SK-N-SH (cell line): Measurements from ENCODE around the gene TBC1D12. TPM values are rescaled to one million over a fixed set of nuclear protein-coding genes. Genes with fewer than 3 reads are reported as not detected.

ENCODE experiments used
- CTCF ChIA-PET: fragments of 300-600, 350-600 bp; formaldehyde crosslinking; extraction: SDS; loops from one replicate; lab custom pipeline; 2021; lab: Yijun Ruan, JAX
- POLR2A ChIA-PET: fragments of 350-600 bp; sonication (Branson Sonifier 250); formaldehyde crosslinking; extraction: SDS; loops from one replicate; lab custom pipeline; 2020; ENCODE audit warnings: antibody characterized with exemption, inconsistent platforms; lab: Yijun Ruan, JAX
- DNase-seq: peaks from one replicate; pipeline ENCODE4 v3.0.0; 2012
- H2AFZ ChIP-seq: fragments of 200-600 bp; sonication (generic); 2 replicates; pipeline ENCODE4 v1.8.1; 2016; ENCODE audit warnings: antibody characterized with exemption, mild to moderate bottlenecking, low read depth
- H3F3A ChIP-seq: fragments of 200-600 bp; sonication (generic); replicated peaks from 2 replicates; pipeline ENCODE3; 2016; ENCODE audit warnings: antibody characterized with exemption, mild to moderate bottlenecking; ENCODE audit not compliant: insufficient read depth
- H3K27ac ChIP-seq, 2 experiments: fragments of 200-500 bp in 1 of 2; fragments of 200-600 bp in 1 of 2; sonication (Bioruptor generic) in 1 of 2; sonication (generic), shearing (Covaris generic) in 1 of 2; 2 replicates each; pipeline versions ENCODE4 v1.5.1 to v1.6.1; 2014 to 2016; ENCODE audit warnings: low read depth in 2 of 2, inconsistent platforms in 1 of 2, low read length in 1 of 2, mild to moderate bottlenecking in 1 of 2, mixed read lengths in 1 of 2
- H3K27me3 ChIP-seq: fragments of 200-600 bp; sonication (generic), shearing (Covaris generic); 2 replicates; pipeline ENCODE4 v1.6.1; 2016; ENCODE audit warnings: mixed run types; ENCODE audit not compliant: insufficient read depth
- H3K36me3 ChIP-seq, 2 experiments: fragments of 200-500 bp in 1 of 2; fragments of 200-600 bp in 1 of 2; sonication (Bioruptor generic) in 1 of 2; sonication (generic) in 1 of 2; replicated peaks in 1 of 2; 2 replicates each; pipeline versions ENCODE3 to v1.5.1; 2014 to 2016; ENCODE audit warnings: low read length in 1 of 2, mild to moderate bottlenecking in 1 of 2; ENCODE audit not compliant: insufficient read depth in 2 of 2, control insufficient read depth in 1 of 2
- H3K4me1 ChIP-seq, 2 experiments: fragments of 200-500 bp in 1 of 2; fragments of 200-600 bp in 1 of 2; sonication (Bioruptor generic) in 1 of 2; sonication (generic), shearing (Covaris generic) in 1 of 2; 2 replicates each; pipeline versions ENCODE4 v1.5.1 to v1.6.1; 2014 to 2016; ENCODE audit warnings: low read depth in 1 of 2, low read length in 1 of 2, mixed run types in 1 of 2; ENCODE audit not compliant: insufficient read depth in 2 of 2, control insufficient read depth in 1 of 2
- H3K4me2 ChIP-seq: fragments of 200-600 bp; sonication (generic), shearing (Covaris generic); 2 replicates; pipeline ENCODE4 v1.6.1; 2017; ENCODE audit warnings: mixed run types
- H3K4me3 ChIP-seq, 2 experiments: fragments of 200-500 bp in 1 of 2; fragments of 200-600 bp in 1 of 2; sonication (Bioruptor generic) in 1 of 2; sonication (generic), shearing (Covaris generic) in 1 of 2; 2 replicates each; pipeline versions ENCODE4 v1.5.1 to v1.8.1; 2014 to 2016; ENCODE audit warnings: low read depth in 2 of 2, inconsistent platforms in 1 of 2, low read length in 1 of 2, mild to moderate bottlenecking in 1 of 2, mixed read lengths in 1 of 2, moderate library complexity in 1 of 2
- H3K79me2 ChIP-seq: fragments of 200-600 bp; sonication (generic); 2 replicates; pipeline ENCODE4 v1.8.1; 2017; ENCODE audit warnings: mild to moderate bottlenecking; ENCODE audit not compliant: insufficient read depth
- H3K9ac ChIP-seq: fragments of 200-600 bp; sonication (generic); 2 replicates; pipeline ENCODE4 v1.6.1; 2017; ENCODE audit warnings: mixed run types
- H3K9me2 ChIP-seq: fragments of 200-600 bp; sonication (generic); 2 replicates; pipeline ENCODE4 v1.6.1; 2017; ENCODE audit warnings: mixed run types
- H3K9me3 ChIP-seq: fragments of 200-600 bp; sonication (generic); 2 replicates; pipeline ENCODE4 v1.6.1; 2017; ENCODE audit warnings: mixed run types, mild to moderate bottlenecking, moderate library complexity
- H4K20me1 ChIP-seq: fragments of 200-600 bp; sonication (generic); 2 replicates; pipeline ENCODE4 v1.6.1; 2017; ENCODE audit warnings: mild to moderate bottlenecking, mixed run types; ENCODE audit not compliant: insufficient read depth
- EP300 ChIP-seq, 2 experiments: IDR thresholded peaks; 2 replicates each; pipeline versions ENCODE4 v1.4.0 to v1.6.1; 2012; ENCODE audit warnings: borderline replicate concordance in 1 of 2, low read depth in 1 of 2, low read length in 1 of 2
- FOSL2 ChIP-seq: IDR thresholded peaks from 2 replicates; pipeline ENCODE4 v1.4.0; 2012; ENCODE audit warnings: low read depth, mild to moderate bottlenecking, moderate library complexity, borderline replicate concordance
- FOXJ3 ChIP-seq: sonication (generic); formaldehyde crosslinking; IDR thresholded peaks from 2 replicates; pipeline ENCODE4 v1.5.1; 2020; ENCODE audit warnings: mild to moderate bottlenecking, missing genetic modification reagents
- GABPA ChIP-seq: IDR thresholded peaks from 2 replicates; pipeline ENCODE4 v1.4.0; 2012; ENCODE audit warnings: low read depth, mild to moderate bottlenecking
- GATA2 ChIP-seq: sonication (generic); formaldehyde crosslinking; IDR thresholded peaks from 2 replicates; pipeline ENCODE4 v1.5.0; 2020; ENCODE audit warnings: mild to moderate bottlenecking, missing genetic modification reagents
- JUND ChIP-seq: IDR thresholded peaks from 2 replicates; pipeline ENCODE4 v1.4.0; 2012
- NFIC ChIP-seq: IDR thresholded peaks from 2 replicates; pipeline ENCODE4 v1.4.0; 2012; ENCODE audit warnings: borderline replicate concordance
- NRF1 ChIP-seq: IDR thresholded peaks from 2 replicates; pipeline ENCODE4 v1.6.1; 2012; ENCODE audit warnings: low read depth, mild to moderate bottlenecking, low read length
- RAD21 ChIP-seq: IDR thresholded peaks from 2 replicates; pipeline ENCODE4 v1.6.1; 2012; ENCODE audit warnings: mild to moderate bottlenecking, low read length
- RXRA ChIP-seq: IDR thresholded peaks from 2 replicates; pipeline ENCODE4 v1.4.0; 2012; ENCODE audit warnings: low read depth, mild to moderate bottlenecking, borderline replicate concordance
- TCF12 ChIP-seq: IDR thresholded peaks from 2 replicates; pipeline ENCODE4 v1.4.0; 2012
- TEAD4 ChIP-seq: IDR thresholded peaks from 2 replicates; pipeline ENCODE4 v1.4.0; 2012; ENCODE audit warnings: mild to moderate bottlenecking, borderline replicate concordance; ENCODE audit not compliant: insufficient read depth
- WGBS: methylation state at CpG from one replicate; pipeline ENCODE4 v1.1.6; 2017; ENCODE audit warnings: low lambda C conversion rate; 5-methylcytosine and 5-hydroxymethylcytosine counted together
- polyA plus RNA-seq, 3 experiments: library from polyadenylated mRNA; depleted of rRNA; stranded (reverse); fragments of >200 nt; gene quantifications; 2 replicates each; pipeline ENCODE4 v1.2.3, GENCODE V29; 2012
- TF ChIP-seq, protein P1 (sequence below): IDR thresholded peaks from 2 replicates; pipeline ENCODE4 v1.4.0; 2012; ENCODE audit warnings: low read depth
- TF ChIP-seq, protein P2 (sequence below): IDR thresholded peaks from 2 replicates; pipeline ENCODE4; 2012

TBC1D12 gene
- polyA plus RNA-seq, 1 of the 3 experiments (the other 2 are of a cell fraction): 1.8 TPM

DNA sequence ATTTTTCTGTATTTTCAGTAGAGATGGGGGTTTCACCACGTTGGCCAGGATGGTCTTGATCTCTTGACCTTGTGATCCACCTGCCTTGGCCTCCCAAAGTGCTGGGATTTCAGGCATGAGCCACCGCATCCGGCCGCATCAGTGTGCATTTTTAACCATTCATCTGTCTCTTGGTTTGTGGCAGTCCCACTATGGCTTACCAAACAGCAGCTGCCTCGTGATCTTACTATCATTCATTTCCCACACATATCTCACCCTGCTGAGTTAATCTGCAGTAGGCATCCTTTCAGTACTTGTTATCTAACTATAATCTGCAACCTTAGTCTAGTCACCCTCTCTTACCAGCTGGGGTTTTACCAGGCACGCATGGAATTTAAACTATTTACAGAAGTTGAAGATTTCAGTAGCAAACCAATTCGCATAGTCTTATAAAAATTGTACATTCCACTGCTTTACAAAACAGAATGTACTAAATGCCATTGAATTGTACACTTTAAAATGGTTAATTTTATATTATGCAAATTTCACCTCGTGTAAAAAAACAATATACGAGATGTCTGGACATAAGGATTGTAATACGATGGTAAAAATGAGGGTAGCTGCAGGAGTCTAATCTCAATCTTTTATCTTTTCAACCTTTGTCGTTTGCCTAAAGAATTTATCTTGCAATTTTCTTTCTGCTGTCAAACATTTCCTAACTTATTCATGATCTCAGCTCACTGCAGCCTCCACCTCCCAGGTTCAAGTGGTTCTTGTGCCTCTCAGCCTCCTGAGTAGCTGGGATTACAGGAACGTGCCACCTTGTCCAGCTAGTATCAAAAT lies 4.6 kb upstream of the TBC1D12 start:
- peak; percentile 84 for TF ChIP-seq TCF12
- TF ChIP-seq TEAD4: peak; percentile 92
- peak; percentile 44; the same call in 1 of the 2 replicates for TF ChIP-seq FOSL2
- TF ChIP-seq JUND: peak; percentile 60; the same call in 1 of the 2 replicates
- TF ChIP-seq, protein P1, sequence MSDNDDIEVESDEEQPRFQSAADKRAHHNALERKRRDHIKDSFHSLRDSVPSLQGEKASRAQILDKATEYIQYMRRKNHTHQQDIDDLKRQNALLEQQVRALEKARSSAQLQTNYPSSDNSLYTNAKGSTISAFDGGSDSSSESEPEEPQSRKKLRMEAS: peak; percentile 78; the same call in 1 of the 2 replicates
- TF ChIP-seq GATA2 (CRISPR knock-in tag): no peak
- no peak for TF ChIP-seq FOXJ3
- no peak for TF ChIP-seq RAD21
- TF ChIP-seq NFIC: peak; percentile 25; the same call in 1 of the 2 replicates
- TF ChIP-seq, protein P2, sequence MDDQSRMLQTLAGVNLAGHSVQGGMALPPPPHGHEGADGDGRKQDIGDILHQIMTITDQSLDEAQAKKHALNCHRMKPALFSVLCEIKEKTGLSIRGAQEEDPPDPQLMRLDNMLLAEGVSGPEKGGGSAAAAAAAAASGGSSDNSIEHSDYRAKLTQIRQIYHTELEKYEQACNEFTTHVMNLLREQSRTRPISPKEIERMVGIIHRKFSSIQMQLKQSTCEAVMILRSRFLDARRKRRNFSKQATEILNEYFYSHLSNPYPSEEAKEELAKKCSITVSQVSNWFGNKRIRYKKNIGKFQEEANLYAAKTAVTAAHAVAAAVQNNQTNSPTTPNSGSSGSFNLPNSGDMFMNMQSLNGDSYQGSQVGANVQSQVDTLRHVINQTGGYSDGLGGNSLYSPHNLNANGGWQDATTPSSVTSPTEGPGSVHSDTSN: peak; percentile 66
- peak; percentile 12; the same call in 1 of the 2 replicates for TF ChIP-seq RXRA
- peak in 1 of 2 experiments; percentile 64; a peak in 1 of 4 replicates for TF ChIP-seq EP300 (IDR thresholded peaks at IDR 0.05; ENCODE audit: borderline replicate concordance in 1 of 2, low read depth in 1 of 2, low read length in 1 of 2)
- ChIA-PET POLR2A (no interaction called here), CTCF (interaction anchor here (1.4 kb wide), 2 partner anchors 15 to 46 kb away, joined by 4 to 5 read pairs; no protein-coding TSS in a partner anchor)
- Histone ChIP-seq H3K36me3 (no peaks in the 10 kb centered on the region), H3K79me2 (no peaks in the 10 kb centered on the region), H3K27ac (peak overlapping the region in 1 of 2 experiments; percentile 11; a peak in 2 of 4 replicates), H3K9me2 (no peaks in the 10 kb centered on the region), H3F3A (peaks cover 16% of the 10 kb centered on the region), H3K4me1 (no peaks in the 10 kb centered on the region; a peak in 1 of 4 replicates), H2AFZ (no peak overlapping the region), H4K20me1 (no peaks in the 10 kb centered on the region), H3K27me3 (no peaks in the 10 kb centered on the region), H3K4me3 (no peak overlapping the region), H3K9me3 (no peaks in the 10 kb centered on the region), H3K9ac (no peak overlapping the region), H3K4me2 (peak overlapping the region; percentile 42; the same call in 1 of the 2 replicates)
- 34% methylated on average over 12 of the region's 12 CpGs for WGBS
- DNase-seq: peak; percentile 6

DNA sequence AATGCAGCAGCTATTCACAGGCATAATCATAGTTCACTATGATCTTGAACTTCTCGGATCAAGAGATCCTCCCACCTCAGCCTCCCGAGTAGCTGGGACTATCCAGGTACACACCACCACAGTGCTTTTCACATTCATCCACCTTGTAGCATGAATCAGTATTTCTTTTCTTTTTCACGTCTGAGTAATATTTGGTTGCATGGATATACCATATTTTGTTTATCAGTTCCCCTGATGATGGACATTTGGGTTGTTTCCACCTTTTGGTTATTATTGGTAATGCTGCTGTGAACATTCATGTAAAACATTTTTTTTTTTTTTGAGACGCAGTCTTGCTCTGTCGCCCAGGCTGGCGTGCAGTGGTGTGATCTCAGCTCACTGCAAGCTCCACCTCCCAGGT lies 3.6 kb upstream of the TBC1D12 start:
- 93% methylated on average over 6 of the region's 6 CpGs for WGBS
- CTCF ChIA-PET: no interaction called here

More for the DNA sequence above, 3.6 kb upstream of the TBC1D12 start:
- H2AFZ ChIP-seq: no peak overlapping the region
- H3K9me2 ChIP-seq: no peaks in the 10 kb centered on the region
- peaks cover 4% of the 10 kb centered on the region for H3K79me2 ChIP-seq
- H3K36me3 ChIP-seq: no peaks in the 10 kb centered on the region
- no peak overlapping the region for H3K9ac ChIP-seq
- no peaks in the 10 kb centered on the region; a peak in 1 of 4 replicates for H3K4me1 ChIP-seq
- no peak overlapping the region for H3K4me3 ChIP-seq
- peaks cover 16% of the 10 kb centered on the region for H3F3A ChIP-seq
- no peaks in the 10 kb centered on the region for H3K9me3 ChIP-seq
- DNase-seq: no peak
- H4K20me1 ChIP-seq: no peaks in the 10 kb centered on the region
- POLR2A ChIA-PET: no interaction called here
- no peak overlapping the region for H3K27ac ChIP-seq
- H3K4me2 ChIP-seq: no peak overlapping the region
- TF ChIP-seq RXRA (no peak), GABPA (no peak), RAD21 (no peak), TEAD4 (no peak), NRF1 (no peak)
- TF ChIP-seq, protein P2: no peak
- TF ChIP-seq, all 33 proteins: peak for 0
- no peaks in the 10 kb centered on the region for H3K27me3 ChIP-seq
